NCI-H146 (cell line): ENCODE data around the gene COMP.
A peak's percentile ranks its signal among the peaks of the same experiment; 100 is the strongest.
"Not testable (repeated sequence)": the region's sequence is repeated elsewhere in the genome, so short reads cannot be mapped to it uniquely, and the experiment has no call there.

Experiments
- DNase-seq: peaks from one replicate; lab custom pipeline; 2025; lab: John Stamatoyannopoulos, UW

Gene COMP

GRCh38 chr19:18790566-18791314, at the start of gene COMP:
Gene COMP (minus strand): TSS chr19:18791305. CDS start chr19:18791269, 36 bp downstream.
- no peak for DNase-seq

GRCh38 chr19:18840288-18841267, 49.5 kb upstream of the COMP start:
- DNase-seq: no peak

GRCh38 chr19:18839465-18840287, 48.6 kb upstream of the COMP start:
- no peak for DNase-seq

- DNase-seq: no peak
These were observed 43.5 kb upstream of the COMP start for GRCh38 chr19:18834644-18834984.

GRCh38 chr19:18833849-18834643, 42.9 kb upstream of the COMP start:
- peak; percentile 97 for DNase-seq

GRCh38 chr19:18833141-18833476, 42.0 kb upstream of the COMP start:
- no peak for DNase-seq

- peak; percentile 28 for DNase-seq
These were observed 41.4 kb upstream of the COMP start for GRCh38 chr19:18832306-18833140.

GRCh38 chr19:18831524-18832305, 40.6 kb upstream of the COMP start, which contains the start of gene UPF1:
Gene UPF1 (plus strand): TSS chr19:18831959. CDS start chr19:18832210, 251 bp downstream.
- peak; percentile 95 for DNase-seq

- no peak for DNase-seq
These were observed 39.4 kb upstream of the COMP start for GRCh38 chr19:18830488-18830887.

GRCh38 chr19:18828786-18829185, 37.7 kb upstream of the COMP start:
- DNase-seq: no peak

GRCh38 chr19:18817574-18817973, 26.5 kb upstream of the COMP start:
- DNase-seq: no peak

GRCh38 chr19:18816645-18817044, 25.5 kb upstream of the COMP start:
- not testable (repeated sequence) for DNase-seq

GRCh38 chr19:18815673-18816072, 24.6 kb upstream of the COMP start:
- no peak for DNase-seq

GRCh38 chr19:18814063-18814462, 23.0 kb upstream of the COMP start:
- DNase-seq: no peak

- not testable (repeated sequence) for DNase-seq
These were observed 20.5 kb upstream of the COMP start for GRCh38 chr19:18811638-18812037.

- DNase-seq: no peak
These were observed 18.2 kb upstream of the COMP start for GRCh38 chr19:18809149-18809868.

- DNase-seq: no peak
These were observed 16.8 kb upstream of the COMP start for GRCh38 chr19:18807861-18808331.

GRCh38 chr19:18804643-18805042, 13.5 kb upstream of the COMP start:
- DNase-seq: no peak

GRCh38 chr19:18804139-18804601, 13.1 kb upstream of the COMP start:
- DNase-seq: no peak
